LNCAP (cell line): ENCODE measurements around the gene SEPTIN8.

ENCODE experiments used
- TF ChIP-seq, protein P1 (sequence below): fragments of 450-650 bp; IDR thresholded peaks from 2 replicates; pipeline ENCODE4 v1.5.1; 2017; ENCODE audit warnings: mild to moderate bottlenecking

Gene SEPTIN8

GRCh38 chr5:132704875-132705274 lies 72.2 kb downstream of the SEPTIN8 start:
- TF ChIP-seq, protein P1, sequence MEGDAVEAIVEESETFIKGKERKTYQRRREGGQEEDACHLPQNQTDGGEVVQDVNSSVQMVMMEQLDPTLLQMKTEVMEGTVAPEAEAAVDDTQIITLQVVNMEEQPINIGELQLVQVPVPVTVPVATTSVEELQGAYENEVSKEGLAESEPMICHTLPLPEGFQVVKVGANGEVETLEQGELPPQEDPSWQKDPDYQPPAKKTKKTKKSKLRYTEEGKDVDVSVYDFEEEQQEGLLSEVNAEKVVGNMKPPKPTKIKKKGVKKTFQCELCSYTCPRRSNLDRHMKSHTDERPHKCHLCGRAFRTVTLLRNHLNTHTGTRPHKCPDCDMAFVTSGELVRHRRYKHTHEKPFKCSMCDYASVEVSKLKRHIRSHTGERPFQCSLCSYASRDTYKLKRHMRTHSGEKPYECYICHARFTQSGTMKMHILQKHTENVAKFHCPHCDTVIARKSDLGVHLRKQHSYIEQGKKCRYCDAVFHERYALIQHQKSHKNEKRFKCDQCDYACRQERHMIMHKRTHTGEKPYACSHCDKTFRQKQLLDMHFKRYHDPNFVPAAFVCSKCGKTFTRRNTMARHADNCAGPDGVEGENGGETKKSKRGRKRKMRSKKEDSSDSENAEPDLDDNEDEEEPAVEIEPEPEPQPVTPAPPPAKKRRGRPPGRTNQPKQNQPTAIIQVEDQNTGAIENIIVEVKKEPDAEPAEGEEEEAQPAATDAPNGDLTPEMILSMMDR = no peak
